Mesendoderm (in vitro differentiated cells): ENCODE measurements around the gene BCL2L11.
A peak's percentile ranks its signal among the peaks of the same experiment; 100 is the strongest.

Source experiments
- DNase-seq: peaks from one replicate; pipeline ENCODE4 v3.0.0; 2013
- H2AK5ac ChIP-seq: 2 replicates; pipeline ENCODE4 v1.6.1; 2013; ENCODE audit warnings: low read length, inconsistent platforms
- H2BK120ac ChIP-seq: 2 replicates; pipeline ENCODE4 v1.6.1; 2013; ENCODE audit warnings: low read depth, mild to moderate bottlenecking, low read length, moderate library complexity, mixed read lengths
- H2BK15ac ChIP-seq: replicated peaks from 2 replicates; pipeline ENCODE4 v1.6.1; 2013; ENCODE audit warnings: low read depth, mild to moderate bottlenecking, moderate library complexity
- H2BK5ac ChIP-seq: 2 replicates; pipeline ENCODE4 v1.6.1; 2013; ENCODE audit warnings: low read length, inconsistent platforms
- H3K18ac ChIP-seq: 2 replicates; pipeline ENCODE4 v1.6.1; 2013; ENCODE audit warnings: mild to moderate bottlenecking, low read length, mixed read lengths
- H3K23ac ChIP-seq: one replicate; pipeline ENCODE4 v1.6.1; 2013; ENCODE audit warnings: low read length
- H3K27ac ChIP-seq: 2 replicates; pipeline ENCODE4 v1.5.1; 2013; ENCODE audit warnings: low read depth, mild to moderate bottlenecking, inconsistent platforms, low read length, moderate library complexity
- H3K27me3 ChIP-seq: 2 replicates; pipeline ENCODE4 v1.6.1; 2013; ENCODE audit warnings: low read length, control low read depth, mild to moderate bottlenecking, inconsistent platforms; ENCODE audit not compliant: insufficient read depth, poor library complexity
- H3K36me3 ChIP-seq: 2 replicates; pipeline ENCODE4 v1.6.1; 2013; ENCODE audit warnings: low read length, inconsistent platforms; ENCODE audit not compliant: control insufficient read depth, insufficient read depth
- H3K4ac ChIP-seq: one replicate; pipeline ENCODE4 v1.6.1; 2013; ENCODE audit warnings: low read depth, mild to moderate bottlenecking, low read length, moderate library complexity
- H3K4me1 ChIP-seq: 2 replicates; pipeline ENCODE4 v1.6.1; 2013; ENCODE audit warnings: low read depth, low read length, inconsistent platforms; ENCODE audit not compliant: control insufficient read depth
- H3K4me2 ChIP-seq: 2 replicates; pipeline ENCODE4 v1.6.1; 2013; ENCODE audit warnings: low read length
- H3K4me3 ChIP-seq: 2 replicates; pipeline ENCODE4 v1.5.1; 2013; ENCODE audit warnings: mild to moderate bottlenecking, low read length
- H3K56ac ChIP-seq: one replicate; pipeline ENCODE4 v1.6.1; 2013; ENCODE audit warnings: low read length
- H3K79me1 ChIP-seq: 2 replicates; pipeline ENCODE4 v1.6.1; 2013; ENCODE audit warnings: low read length, inconsistent platforms
- H3K79me2 ChIP-seq: 2 replicates; pipeline ENCODE4 v1.6.1; 2013; ENCODE audit warnings: mild to moderate bottlenecking, low read length; ENCODE audit not compliant: control insufficient read depth, insufficient read depth
- H3K9ac ChIP-seq: 2 replicates; pipeline ENCODE4 v1.6.1; 2013; ENCODE audit warnings: low read length, inconsistent platforms
- H4K5ac ChIP-seq: one replicate; pipeline ENCODE4 v1.6.1; 2013; ENCODE audit warnings: low read length
- H4K8ac ChIP-seq: one replicate; pipeline ENCODE4 v1.6.1; 2013; ENCODE audit warnings: low read depth, mild to moderate bottlenecking, control low read depth, low read length, moderate library complexity
- WGBS: extraction: QIAGEN DNeasy Blood & Tissue Kit; methylation state at CpG from one replicate; pipeline ENCODE4 v1.1.7; 2013; ENCODE audit warnings: low lambda C conversion rate, missing lambda C conversion rate; ENCODE audit not compliant: insufficient coverage; ENCODE audit errors: extremely low coverage; 5-methylcytosine and 5-hydroxymethylcytosine counted together

The BCL2L11 gene

DNA sequence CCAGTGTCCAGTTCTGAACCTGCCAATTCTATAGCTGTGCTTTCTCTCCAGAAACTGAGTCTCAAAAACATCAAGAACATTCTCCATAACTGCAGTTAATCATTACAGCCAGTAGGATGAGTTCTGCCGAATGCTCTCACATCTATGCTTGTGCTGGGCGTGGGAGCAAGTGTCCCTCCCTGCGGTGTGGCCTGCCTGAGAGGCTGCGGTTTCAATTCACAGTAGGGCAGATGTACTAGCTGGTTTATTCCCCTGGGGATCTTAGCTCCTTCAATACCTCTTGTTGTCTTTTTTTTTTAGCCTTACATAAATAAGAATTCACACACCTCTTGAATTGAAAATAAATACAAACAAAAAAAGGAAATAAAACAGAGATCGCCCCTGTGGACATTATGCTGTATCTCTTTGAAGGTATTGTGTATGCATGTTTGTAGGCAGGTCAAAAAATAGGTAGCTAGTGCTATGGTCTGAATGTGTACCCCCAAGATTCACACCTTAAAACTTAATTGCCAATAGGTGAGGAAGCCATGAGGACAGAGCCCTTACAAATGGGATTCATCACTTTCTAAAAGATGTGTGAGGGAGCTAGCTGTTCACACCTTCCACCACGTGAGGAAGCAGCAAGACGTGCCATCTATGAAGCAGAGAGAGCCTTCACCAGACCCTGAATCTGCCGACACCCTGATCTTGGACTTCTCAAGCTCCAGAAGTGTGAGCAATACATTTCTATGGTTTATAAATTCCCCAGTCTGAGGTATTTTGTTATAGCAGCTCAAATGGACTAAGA lies 74.3 kb downstream of the BCL2L11 start:
- H3K27ac ChIP-seq: no peak overlapping the region
- no peaks in the 10 kb centered on the region for H3K79me1 ChIP-seq
- no peaks in the 10 kb centered on the region for H3K36me3 ChIP-seq
- no peak overlapping the region for H2BK15ac ChIP-seq
- no peak overlapping the region for H3K4me3 ChIP-seq
- no peak overlapping the region for H3K18ac ChIP-seq
- peak; percentile 45 for DNase-seq
- H2AK5ac ChIP-seq: no peak overlapping the region
- H3K4me2 ChIP-seq: no peak overlapping the region
- no peaks in the 10 kb centered on the region for H3K79me2 ChIP-seq
- no peaks in the 10 kb centered on the region for H3K27me3 ChIP-seq
- H3K9ac ChIP-seq: no peak overlapping the region
- no peak overlapping the region for H4K8ac ChIP-seq
- no peak overlapping the region for H3K23ac ChIP-seq
- WGBS: no CpG with 5 or more reads among the region's 8 CpGs
- no peak overlapping the region for H3K4ac ChIP-seq
- H2BK120ac ChIP-seq: no peak overlapping the region
- H2BK5ac ChIP-seq: no peak overlapping the region
- H3K4me1 ChIP-seq: no peaks in the 10 kb centered on the region
- H4K5ac ChIP-seq: no peak overlapping the region
- H3K56ac ChIP-seq: no peak overlapping the region

DNA sequence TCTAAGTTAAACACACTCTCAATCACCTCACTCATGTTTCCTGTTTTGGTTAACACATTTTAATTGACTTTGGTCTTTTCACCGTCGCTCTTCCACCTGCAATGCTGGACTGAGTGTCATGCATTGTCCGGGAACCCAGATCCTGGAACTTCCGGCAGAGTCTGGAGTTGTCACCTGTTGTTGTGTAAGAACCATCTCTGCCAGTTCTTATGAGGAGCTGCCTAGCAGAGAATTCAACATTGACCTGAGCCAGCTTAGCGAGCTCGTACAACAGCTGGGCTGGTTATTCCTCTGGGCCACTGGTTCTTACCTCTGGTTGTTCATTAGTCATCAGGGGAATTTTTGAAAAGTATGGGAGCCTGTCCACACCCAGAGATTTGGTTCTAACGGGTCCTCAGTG lies 75.7 kb downstream of the BCL2L11 start:
- no peak overlapping the region for H3K4me2 ChIP-seq
- H4K8ac ChIP-seq: no peak overlapping the region
- H3K79me1 ChIP-seq: no peaks in the 10 kb centered on the region
- H2BK5ac ChIP-seq: no peak overlapping the region
- WGBS: no CpG with 5 or more reads among the region's 7 CpGs
- H3K4me3 ChIP-seq: no peak overlapping the region
- no peak overlapping the region for H2AK5ac ChIP-seq
- H3K79me2 ChIP-seq: no peaks in the 10 kb centered on the region
- no peaks in the 10 kb centered on the region for H3K4me1 ChIP-seq
- H4K5ac ChIP-seq: no peak overlapping the region
- H3K9ac ChIP-seq: no peak overlapping the region
- no peak overlapping the region for H2BK120ac ChIP-seq
- H3K4ac ChIP-seq: no peak overlapping the region
- H2BK15ac ChIP-seq: no peak overlapping the region
- H3K36me3 ChIP-seq: no peaks in the 10 kb centered on the region
- no peaks in the 10 kb centered on the region for H3K27me3 ChIP-seq
- no peak overlapping the region for H3K18ac ChIP-seq
- no peak for DNase-seq
- no peak overlapping the region for H3K56ac ChIP-seq
- no peak overlapping the region for H3K27ac ChIP-seq
- no peak overlapping the region for H3K23ac ChIP-seq

DNA sequence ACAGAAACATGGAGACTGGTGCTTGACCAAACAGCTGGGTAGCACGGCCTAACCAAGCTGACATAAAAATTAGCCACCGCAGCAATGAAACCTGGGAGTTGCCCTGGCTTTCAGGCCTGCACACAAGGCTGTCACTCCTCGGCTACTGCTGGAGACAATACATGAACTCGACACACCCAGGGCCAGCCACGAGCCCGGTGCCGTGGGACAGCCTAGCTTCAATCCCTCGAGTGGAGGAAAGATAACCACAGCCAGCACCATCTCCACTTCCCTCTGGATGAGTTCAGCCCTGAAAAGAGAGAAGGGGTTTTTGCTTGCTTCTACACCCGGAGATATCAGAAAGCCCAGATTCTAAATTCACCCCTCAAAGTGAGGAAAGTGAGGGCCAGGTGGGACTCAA lies 78.0 kb downstream of the BCL2L11 start:
- Histone ChIP-seq H3K4me2 (no peak overlapping the region), H4K5ac (no peak overlapping the region), H3K36me3 (no peaks in the 10 kb centered on the region), H3K18ac (no peak overlapping the region), H3K27ac (no peak overlapping the region), H3K79me1 (no peaks in the 10 kb centered on the region), H3K23ac (no peak overlapping the region), H3K79me2 (no peaks in the 10 kb centered on the region), H3K27me3 (no peaks in the 10 kb centered on the region), H4K8ac (no peak overlapping the region), H2BK120ac (no peak overlapping the region), H3K56ac (no peak overlapping the region), H2BK5ac (no peak overlapping the region), H3K4me3 (no peak overlapping the region), H3K9ac (no peak overlapping the region), H2BK15ac (no peak overlapping the region), H2AK5ac (no peak overlapping the region), H3K4me1 (no peaks in the 10 kb centered on the region), H3K4ac (no peak overlapping the region)
- no CpG with 5 or more reads among the region's 9 CpGs for WGBS
- no peak for DNase-seq

DNA sequence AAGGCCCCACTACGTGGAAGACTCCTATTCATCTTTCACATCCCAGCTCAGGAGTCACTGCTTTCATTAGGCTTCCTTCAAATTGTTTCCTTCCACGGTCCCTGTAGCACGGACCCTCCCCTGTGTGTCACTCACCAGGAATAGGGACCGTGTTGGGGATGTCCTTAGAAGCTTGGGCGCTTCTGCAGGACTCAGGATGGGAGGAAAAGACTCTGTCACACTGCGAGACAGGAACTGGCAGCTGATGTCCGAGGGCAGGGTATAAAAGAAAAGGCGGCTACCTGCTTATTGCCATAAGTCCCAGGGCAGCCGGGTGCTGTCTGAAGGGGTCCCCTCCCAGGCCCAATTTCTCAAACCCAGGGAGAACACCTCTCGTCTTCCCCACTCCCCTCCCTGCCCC lies 79.1 kb downstream of the BCL2L11 start:
- Histone ChIP-seq H3K27me3 (no peaks in the 10 kb centered on the region), H3K18ac (no peak overlapping the region), H2BK5ac (no peak overlapping the region), H3K36me3 (no peaks in the 10 kb centered on the region), H3K9ac (no peak overlapping the region), H3K4me3 (no peak overlapping the region), H3K56ac (no peak overlapping the region), H4K8ac (no peak overlapping the region), H3K4me2 (no peak overlapping the region), H2BK120ac (no peak overlapping the region), H2AK5ac (no peak overlapping the region), H3K4ac (no peak overlapping the region), H3K79me1 (no peaks in the 10 kb centered on the region), H3K27ac (no peak overlapping the region), H3K79me2 (no peaks in the 10 kb centered on the region), H3K23ac (no peak overlapping the region), H3K4me1 (no peaks in the 10 kb centered on the region), H2BK15ac (no peak overlapping the region), H4K5ac (no peak overlapping the region)
- DNase-seq: no peak
- no CpG with 5 or more reads among the region's 10 CpGs for WGBS

DNA sequence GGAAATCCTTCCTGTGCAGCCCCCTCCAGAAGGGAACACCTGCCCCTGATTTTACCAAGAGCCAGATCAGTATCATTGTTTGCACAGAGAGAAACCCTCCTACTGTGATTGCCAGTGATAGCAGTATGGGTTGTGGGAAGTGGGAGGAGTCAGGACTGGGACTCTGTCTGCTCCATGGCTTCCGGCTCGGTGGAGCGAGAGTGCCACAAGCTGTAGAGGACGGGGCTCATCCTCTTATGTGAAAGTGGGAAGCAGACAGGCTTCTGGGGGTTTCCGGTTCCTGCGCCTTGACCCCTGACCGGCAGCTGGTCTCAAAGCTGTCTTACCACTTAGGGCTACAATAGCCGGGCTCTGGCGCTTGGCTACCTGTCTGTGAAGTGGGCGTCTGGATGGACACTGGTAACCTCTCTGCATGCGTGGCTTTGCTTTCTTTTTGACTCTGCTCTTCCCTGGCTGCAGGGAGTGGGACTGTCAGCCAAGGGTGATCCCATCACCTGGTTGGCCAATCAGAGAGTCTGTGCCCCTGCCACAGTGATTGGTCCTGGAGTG lies 79.7 kb downstream of the BCL2L11 start:
- Histone ChIP-seq H3K36me3 (no peaks in the 10 kb centered on the region), H3K27me3 (no peaks in the 10 kb centered on the region), H3K4me1 (no peaks in the 10 kb centered on the region), H3K18ac (no peak overlapping the region), H3K79me1 (no peaks in the 10 kb centered on the region), H2BK120ac (no peak overlapping the region), H2BK15ac (no peak overlapping the region), H4K5ac (no peak overlapping the region), H3K4ac (no peak overlapping the region), H3K56ac (no peak overlapping the region), H2AK5ac (no peak overlapping the region), H3K4me3 (no peak overlapping the region), H3K4me2 (no peak overlapping the region), H3K9ac (no peak overlapping the region), H4K8ac (no peak overlapping the region), H2BK5ac (no peak overlapping the region), H3K23ac (no peak overlapping the region), H3K27ac (no peak overlapping the region), H3K79me2 (no peaks in the 10 kb centered on the region)
- WGBS: no CpG with 5 or more reads among the region's 11 CpGs
- peak; percentile 62 for DNase-seq

DNA sequence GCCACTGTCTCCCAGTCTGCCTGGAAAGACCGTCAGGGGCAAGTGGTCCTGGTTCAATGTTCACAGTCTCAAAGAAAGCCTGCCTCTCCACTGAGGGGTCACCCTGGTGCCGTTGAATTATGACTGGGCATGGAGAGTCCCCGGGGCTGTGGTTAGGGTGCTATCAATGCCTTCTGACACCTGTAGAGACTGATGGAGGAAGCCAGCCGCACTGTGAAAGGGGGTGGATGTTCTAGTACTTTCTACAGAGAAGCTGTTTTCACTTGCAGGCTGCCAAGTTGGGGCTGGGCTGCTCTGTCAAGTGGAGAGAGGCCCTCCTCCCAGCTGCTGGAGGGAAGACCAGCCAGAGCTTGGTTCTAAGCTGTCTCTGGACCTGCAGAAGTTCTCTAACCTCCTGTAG lies 80.5 kb downstream of the BCL2L11 start:
- DNase-seq: no peak
- WGBS: no CpG with 5 or more reads among the region's 4 CpGs
- H3K27ac ChIP-seq: no peak overlapping the region
- H3K4me3 ChIP-seq: no peak overlapping the region
- no peaks in the 10 kb centered on the region for H3K79me1 ChIP-seq
- no peak overlapping the region for H2BK5ac ChIP-seq
- no peak overlapping the region for H2AK5ac ChIP-seq
- no peak overlapping the region for H3K4me2 ChIP-seq
- H2BK15ac ChIP-seq: no peak overlapping the region
- no peaks in the 10 kb centered on the region for H3K4me1 ChIP-seq
- H2BK120ac ChIP-seq: no peak overlapping the region
- H3K36me3 ChIP-seq: no peaks in the 10 kb centered on the region
- no peak overlapping the region for H3K9ac ChIP-seq
- H3K4ac ChIP-seq: no peak overlapping the region
- no peak overlapping the region for H3K56ac ChIP-seq
- H3K23ac ChIP-seq: no peak overlapping the region
- no peak overlapping the region for H4K8ac ChIP-seq
- H3K79me2 ChIP-seq: no peaks in the 10 kb centered on the region
- no peak overlapping the region for H4K5ac ChIP-seq
- no peaks in the 10 kb centered on the region for H3K27me3 ChIP-seq
- H3K18ac ChIP-seq: no peak overlapping the region
